PC-3 (cell line): ENCODE data around the gene LIN54.

ENCODE experiments used
- CTCF ChIP-seq: fragments of 300-600 bp; sonication (generic); conservative IDR thresholded peaks from 2 replicates; pipeline ENCODE4 v1.5.1; 2017; ENCODE audit warnings: antibody characterized with exemption, low read depth, mild to moderate bottlenecking, low read length
- EZH2 ChIP-seq: fragments of 300-600 bp; sonication (generic); IDR thresholded peaks from one replicate; pipeline ENCODE4 v1.6.1; 2017; ENCODE audit warnings: antibody characterized with exemption, mild to moderate bottlenecking, low read length; ENCODE audit not compliant: unreplicated experiment

DNA sequence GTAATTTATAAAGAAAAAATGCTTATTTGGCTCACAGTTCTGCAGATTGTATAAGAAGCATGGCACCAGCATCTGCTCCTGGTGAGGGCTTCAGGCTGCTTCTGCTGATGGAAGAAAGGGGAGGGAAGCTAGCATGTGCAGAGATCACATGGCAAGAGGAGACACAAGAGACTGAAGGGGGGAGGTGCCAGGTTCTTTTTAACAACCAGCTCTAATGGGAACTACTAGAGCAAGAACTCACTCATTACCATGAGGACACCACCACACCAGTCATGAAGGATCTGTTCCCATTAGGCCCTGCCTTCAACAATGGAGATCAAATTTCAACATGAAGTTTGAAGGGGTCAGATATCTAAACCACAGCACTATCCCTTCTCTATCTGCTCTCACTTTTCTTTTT lies 14.9 kb upstream of the LIN54 start:
- TF ChIP-seq CTCF (no peak), EZH2 (no peak)
